Upper lobe of left lung (tissue), 4 donors: ENCODE measurements around the gene LMO1.

Source experiments
- CTCF ChIP-seq, 6 experiments: fragments of 450-650 bp in 4 of 6; fragments of 200-600 bp in 2 of 6; sonication (generic) in 2 of 6; IDR thresholded peaks; one replicate each; pipeline ENCODE4 v1.5.1; 2016 to 2019; ENCODE audit warnings: antibody characterized with exemption in 6 of 6
- POLR2AphosphoS5 ChIP-seq, 2 donors: sonication (generic); formaldehyde crosslinking; IDR thresholded peaks; one replicate each; pipeline ENCODE4 v1.5.1; 2017; ENCODE audit warnings: antibody characterized with exemption in 2 of 2

GRCh38 chr11:8232414-8232813 is 31.3 kb downstream of the LMO1 start:
- no peak for TF ChIP-seq POLR2AphosphoS5 (IDR thresholded peaks at IDR 0.05)
- no peak for TF ChIP-seq CTCF (IDR thresholded peaks at IDR 0.05)
